ENCODE data around the gene LSM14A.
"Not testable (repeated sequence)": the region's sequence is repeated elsewhere in the genome, so short reads cannot be mapped to it uniquely, and the experiment has no call there.

Gene LSM14A

GRCh38 chr19:34232566-34233481 is 60.5 kb downstream of the LSM14A start:
- DNase-seq, result no peak

GRCh38 chr19:34235425-34235940 is 63.2 kb downstream of the LSM14A start:
- DNase-seq, result no peak

- DNase-seq, result no peak
Measured at GRCh38 chr19:34236035-34236987, 64.0 kb downstream of the LSM14A start.

- DNase-seq, result no peak
Measured at GRCh38 chr19:34237283-34237682, 65.0 kb downstream of the LSM14A start.

GRCh38 chr19:34237939-34238338 is 65.6 kb downstream of the LSM14A start:
- DNase-seq, result no peak

- DNase-seq, result no peak
Measured at GRCh38 chr19:34241513-34242337, 69.4 kb downstream of the LSM14A start.

- DNase-seq, result not testable (repeated sequence)
Measured at GRCh38 chr19:34243138-34243875, 71.0 kb downstream of the LSM14A start.

GRCh38 chr19:34243876-34244578 is 71.7 kb downstream of the LSM14A start:
- no peak for DNase-seq

- no peak for DNase-seq
Measured at GRCh38 chr19:34244611-34245299, 72.5 kb downstream of the LSM14A start.

GRCh38 chr19:34246340-34246739 is 74.0 kb downstream of the LSM14A start:
- DNase-seq, result no peak

- DNase-seq, result no peak
Measured at GRCh38 chr19:34248941-34249340, 76.6 kb downstream of the LSM14A start.

GRCh38 chr19:34253167-34253566 is 80.9 kb downstream of the LSM14A start:
- not testable (repeated sequence) for DNase-seq

- DNase-seq, result not testable (repeated sequence)
Measured at GRCh38 chr19:34253681-34254045, 81.4 kb downstream of the LSM14A start.

- DNase-seq, result peak; percentile 91
Measured at GRCh38 chr19:34254046-34254697, 81.9 kb downstream of the LSM14A start, which contains the start of gene GARRE1. GARRE1 (plus strand) TSS chr19:34254554; CDS start chr19:34300474, 45,920 bp downstream.

- DNase-seq, result peak; percentile 78
Measured at GRCh38 chr19:34254698-34255432, 82.6 kb downstream of the LSM14A start.

- no peak for DNase-seq
Measured at GRCh38 chr19:34255546-34255945, 83.2 kb downstream of the LSM14A start.

GRCh38 chr19:34256835-34257558 is 84.7 kb downstream of the LSM14A start:
- no peak for DNase-seq

- DNase-seq, result no peak
Measured at GRCh38 chr19:34257559-34257924, 85.2 kb downstream of the LSM14A start.

Data from right forelimb (tissue), 1 donor.